Right lobe of liver (tissue), 6 donors: ENCODE measurements around the gene MTRF1L. TPM values are rescaled to one million over a fixed set of nuclear protein-coding genes. Genes with fewer than 3 reads are reported as not detected.
A peak's percentile ranks its signal among the peaks of the same experiment; 100 is the strongest.
"Not testable (repeated sequence)": the region's sequence is repeated elsewhere in the genome, so short reads cannot be mapped to it uniquely, and the experiment has no call there.

Experiments
- ATAC-seq, 4 donors: fragments of 200-7000 bp; cut with Tn5 transposase; one replicate each; pipeline ENCODE4 v1.9.1; 2020; ENCODE audit warnings: mild to moderate bottlenecking in 4 of 4, moderate library complexity in 4 of 4
- DNase-seq, 3 donors: peaks; one replicate each; pipeline ENCODE4 v3.0.0-alpha.2; 2020
- H3K27ac ChIP-seq, 3 donors: fragments of 200-600 bp; one replicate each; pipeline ENCODE4 v1.8.0; 2022
- H3K27me3 ChIP-seq, 2 donors: fragments of 200-600 bp; one replicate each; pipeline ENCODE4 v1.8.0; 2022
- H3K36me3 ChIP-seq, 4 donors: fragments of 200-600 bp; sonication (generic) in 1 of 4; one replicate each; pipeline versions ENCODE4 v1.5.1 to v1.8.0; 2017 to 2022; ENCODE audit warnings: control low read depth in 1 of 4
- H3K4me1 ChIP-seq, 4 donors: fragments of 200-600 bp; sonication (generic) in 1 of 4; one replicate each; pipeline versions ENCODE4 v1.5.1 to v1.8.0; 2017 to 2022; ENCODE audit warnings: control low read depth in 1 of 4
- H3K4me3 ChIP-seq, 3 donors: fragments of 200-600 bp; one replicate each; pipeline ENCODE4 v1.8.0; 2022
- H3K9me3 ChIP-seq, 4 donors: fragments of 200-600 bp; sonication (generic) in 1 of 4; one replicate each; pipeline versions ENCODE4 v1.5.1 to v1.8.0; 2017 to 2022; ENCODE audit warnings: control low read depth in 1 of 4
- CTCF ChIP-seq, 4 donors: fragments of 200-600 bp in 3 of 4; fragments of 450-650 bp in 1 of 4; IDR thresholded peaks; one replicate each; pipeline versions ENCODE4 v1.5.1 to v1.8.0; 2016 to 2022; ENCODE audit warnings: antibody characterized with exemption in 4 of 4, mild to moderate bottlenecking in 2 of 4
- POLR2A ChIP-seq: fragments of 450-650 bp; IDR thresholded peaks from one replicate; pipeline ENCODE4 v1.6.1; 2017; ENCODE audit warnings: antibody characterized with exemption, mild to moderate bottlenecking
- WGBS: methylation state at CpG from one replicate; pipeline ENCODE4 v1.1.6; 2018; ENCODE audit warnings: low coverage, low lambda C conversion rate; ENCODE audit not compliant: insufficient coverage; ENCODE audit errors: missing lambda C conversion rate; 5-methylcytosine and 5-hydroxymethylcytosine counted together
- intact Hi-C, 2 donors: fragments of 100-400 bp; cut with DNase I; formaldehyde crosslinking; loops; one replicate each; pipeline versions ENCODE4 v1.11.2 to v1.14.1; 2022
- total RNA-seq, 6 experiments: library from RNA; depleted of rRNA in 2 of 6; stranded (reverse); fragments of >200 nt in 2 of 6; fragmentation: NEBNext Ultra II Directional in 3 of 6; extraction: Animal tissue kit (Norgen Biotek cat#: 25700) in 3 of 6; gene quantifications; one replicate each; pipeline versions ENCODE4 v1.1.0 to v1.2.4, GENCODE V29; 2016 to 2023
- donor health status: DM: no; HTN: yes; CAD: no.
- donor health status: DM: no; HTN: no; CAD: no.
- donor health status: DM: no; HTN: no; CAD: no.
- donor health status: DM: no; HTN: yes; CAD: no.
- donor health status: DM: no; HTN: yes; CAD: no.

Gene MTRF1L
- total RNA-seq, 6 experiments from 2014 or later, result 6.1 to 16.8 (median 9.7) TPM

- 4% methylated on average over 19 of the region's 31 CpGs for WGBS
- no peak for TF ChIP-seq CTCF (IDR thresholded peaks at IDR 0.05)
- TF ChIP-seq POLR2A, result no peak
- H3K4me3 ChIP-seq, result peak overlapping the region; percentile 62 to 82 (median 77)
- H3K36me3 ChIP-seq, result peaks cover 0 to 11% (median 6%) of the 10 kb centered on the region in 4 donors
- DNase-seq, result no peak
- peaks cover 0 to 32% (median 7%) of the 10 kb centered on the region in 4 donors for H3K4me1 ChIP-seq
- peak overlapping the region; percentile 62 to 74 (median 64) for H3K27ac ChIP-seq
- peak in 2 of 4 donors; percentile 1 for ATAC-seq
- H3K27me3 ChIP-seq, result no peaks in the 10 kb centered on the region
- H3K9me3 ChIP-seq, result no peaks in the 10 kb centered on the region
- intact Hi-C loops, result no loop called here
Measured at GRCh38 chr6:153001767-153002612, 519 bp downstream of the MTRF1L start.

- H3K4me3 ChIP-seq, DNase-seq, H3K9me3 ChIP-seq, intact Hi-C loops, H3K27ac ChIP-seq, H3K27me3 ChIP-seq, ATAC-seq: not testable (repeated sequence)
- peaks cover 0 to 11% (median 8%) of the 10 kb centered on the region in 4 donors for H3K36me3 ChIP-seq
- H3K4me1 ChIP-seq, result peaks cover 0 to 32% (median 7%) of the 10 kb centered on the region in 4 donors
- WGBS, result 97% methylated on average over 9 of the region's 9 CpGs
Measured at GRCh38 chr6:153000790-153001189, 1.7 kb downstream of the MTRF1L start.

- intact Hi-C loops, result no loop called here
- Histone ChIP-seq H3K4me3 (no peak overlapping the region), H3K9me3 (no peaks in the 10 kb centered on the region), H3K36me3 (peaks cover 0 to 14% (median 8%) of the 10 kb centered on the region in 4 donors), H3K4me1 (peaks cover 0 to 32% (median 7%) of the 10 kb centered on the region in 4 donors), H3K27me3 (no peaks in the 10 kb centered on the region), H3K27ac (no peak overlapping the region)
- ATAC-seq (no peak), DNase-seq (no peak)
- TF ChIP-seq CTCF (IDR thresholded peaks at IDR 0.05), result no peak
- no peak for TF ChIP-seq POLR2A
Measured at GRCh38 chr6:153000243-153000642, 2.3 kb downstream of the MTRF1L start.

- ATAC-seq, H3K27ac ChIP-seq, DNase-seq, intact Hi-C loops, H3K9me3 ChIP-seq, H3K4me3 ChIP-seq, H3K27me3 ChIP-seq: not testable (repeated sequence)
- H3K36me3 ChIP-seq, result peaks cover 0 to 15% (median 8%) of the 10 kb centered on the region in 4 donors
- WGBS, result 66% methylated on average over 2 of the region's 2 CpGs
- peaks cover 0 to 32% (median 7%) of the 10 kb centered on the region in 4 donors for H3K4me1 ChIP-seq
Measured at GRCh38 chr6:152999538-152999937, 3.0 kb downstream of the MTRF1L start.

- intact Hi-C loops, result no loop called here
- Histone ChIP-seq H3K4me1 (peaks cover 0 to 2% (median 0%) of the 10 kb centered on the region in 4 donors), H3K36me3 (peaks cover 0 to 44% (median 25%) of the 10 kb centered on the region in 4 donors), H3K9me3 (no peaks in the 10 kb centered on the region), H3K27ac (no peak overlapping the region), H3K27me3 (no peaks in the 10 kb centered on the region), H3K4me3 (no peak overlapping the region)
- TF ChIP-seq POLR2A, result no peak
- no peak for TF ChIP-seq CTCF (IDR thresholded peaks at IDR 0.05)
- no peak for DNase-seq
- no peak for ATAC-seq
Measured at GRCh38 chr6:152993847-152994246, 8.7 kb downstream of the MTRF1L start.
